ENCODE data around the gene RHOT2.

RHOT2 gene

DNA sequence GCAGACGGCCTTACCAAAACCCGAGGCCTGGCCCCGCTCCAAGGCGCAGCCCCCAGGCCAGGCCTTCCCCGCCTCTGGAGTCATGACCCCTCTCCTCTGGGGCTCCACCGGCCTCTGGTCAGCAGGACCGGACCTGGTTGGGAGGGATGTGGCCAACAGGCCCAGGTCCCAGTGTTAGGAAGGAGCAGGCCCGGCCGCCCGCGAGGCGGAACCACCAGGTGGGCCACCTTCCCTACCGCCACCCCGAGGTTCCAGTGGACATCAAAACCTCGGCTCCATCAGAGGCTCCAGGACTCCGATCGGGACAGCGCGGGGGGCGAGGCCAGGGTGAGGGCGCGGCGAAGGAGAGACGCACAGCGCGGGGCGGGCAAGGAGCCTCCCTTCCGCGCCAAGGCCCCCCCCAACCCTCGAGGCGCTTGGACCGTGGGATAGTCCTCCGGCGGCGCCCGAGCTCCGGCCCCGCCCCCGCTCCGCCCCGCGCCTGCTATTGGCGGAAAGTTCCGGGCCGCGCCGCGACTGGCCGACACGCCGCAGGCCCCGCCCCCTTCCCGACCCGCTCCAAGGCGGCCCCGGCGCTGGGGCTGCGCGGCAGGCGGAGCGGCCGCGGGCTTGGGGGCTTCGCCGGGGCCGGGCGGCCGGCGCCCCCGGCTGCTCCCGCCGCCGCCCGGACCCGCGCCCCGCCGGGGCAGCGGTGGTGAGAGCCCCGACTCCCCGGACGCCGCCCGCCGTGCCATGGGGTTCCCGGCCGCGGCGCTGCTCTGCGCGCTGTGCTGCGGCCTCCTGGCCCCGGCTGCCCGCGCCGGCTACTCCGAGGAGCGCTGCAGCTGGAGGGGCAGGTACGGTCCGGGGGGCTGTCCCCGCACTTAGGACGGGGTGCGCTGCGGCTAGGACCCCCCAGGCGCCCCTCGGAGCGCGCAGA lies 46.9 kb downstream of the RHOT2 start, which contains the start of gene METRN:
Gene METRN (plus strand): TSS at position 561 of the 919 bp plus-strand sequence. CDS start 172 bp downstream, at position 733.
- TF ChIP-seq, protein P1, sequence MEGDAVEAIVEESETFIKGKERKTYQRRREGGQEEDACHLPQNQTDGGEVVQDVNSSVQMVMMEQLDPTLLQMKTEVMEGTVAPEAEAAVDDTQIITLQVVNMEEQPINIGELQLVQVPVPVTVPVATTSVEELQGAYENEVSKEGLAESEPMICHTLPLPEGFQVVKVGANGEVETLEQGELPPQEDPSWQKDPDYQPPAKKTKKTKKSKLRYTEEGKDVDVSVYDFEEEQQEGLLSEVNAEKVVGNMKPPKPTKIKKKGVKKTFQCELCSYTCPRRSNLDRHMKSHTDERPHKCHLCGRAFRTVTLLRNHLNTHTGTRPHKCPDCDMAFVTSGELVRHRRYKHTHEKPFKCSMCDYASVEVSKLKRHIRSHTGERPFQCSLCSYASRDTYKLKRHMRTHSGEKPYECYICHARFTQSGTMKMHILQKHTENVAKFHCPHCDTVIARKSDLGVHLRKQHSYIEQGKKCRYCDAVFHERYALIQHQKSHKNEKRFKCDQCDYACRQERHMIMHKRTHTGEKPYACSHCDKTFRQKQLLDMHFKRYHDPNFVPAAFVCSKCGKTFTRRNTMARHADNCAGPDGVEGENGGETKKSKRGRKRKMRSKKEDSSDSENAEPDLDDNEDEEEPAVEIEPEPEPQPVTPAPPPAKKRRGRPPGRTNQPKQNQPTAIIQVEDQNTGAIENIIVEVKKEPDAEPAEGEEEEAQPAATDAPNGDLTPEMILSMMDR (IDR thresholded peaks at IDR 0.05): no peak

DNA sequence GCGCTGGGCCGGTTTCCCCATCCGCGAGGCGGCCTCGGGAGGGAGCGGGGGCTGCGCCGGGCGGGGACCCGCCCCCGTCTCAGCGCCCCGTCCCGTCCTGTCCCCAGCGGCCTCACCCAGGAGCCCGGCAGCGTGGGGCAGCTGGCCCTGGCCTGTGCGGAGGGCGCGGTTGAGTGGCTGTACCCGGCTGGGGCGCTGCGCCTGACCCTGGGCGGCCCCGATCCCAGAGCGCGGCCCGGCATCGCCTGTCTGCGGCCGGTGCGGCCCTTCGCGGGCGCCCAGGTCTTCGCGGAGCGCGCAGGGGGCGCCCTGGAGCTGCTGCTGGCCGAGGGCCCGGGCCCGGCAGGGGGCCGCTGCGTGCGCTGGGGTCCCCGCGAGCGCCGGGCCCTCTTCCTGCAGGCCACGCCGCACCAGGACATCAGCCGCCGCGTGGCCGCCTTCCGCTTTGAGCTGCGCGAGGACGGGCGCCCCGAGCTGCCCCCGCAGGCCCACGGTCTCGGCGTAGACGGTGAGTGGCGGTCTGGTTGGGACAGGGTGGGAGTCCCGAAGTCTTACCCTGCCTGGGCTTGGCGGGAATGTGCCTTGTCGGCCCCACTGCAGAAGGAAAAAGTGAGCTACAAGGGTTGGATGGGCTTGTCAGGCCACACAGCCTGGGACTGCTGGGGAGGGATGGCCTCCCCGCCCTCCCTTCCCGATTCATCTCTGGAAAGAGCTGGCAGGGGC lies 47.7 kb downstream of the RHOT2 start:
- TF ChIP-seq, protein P1 (IDR thresholded peaks at IDR 0.05): peak; percentile 50

DNA sequence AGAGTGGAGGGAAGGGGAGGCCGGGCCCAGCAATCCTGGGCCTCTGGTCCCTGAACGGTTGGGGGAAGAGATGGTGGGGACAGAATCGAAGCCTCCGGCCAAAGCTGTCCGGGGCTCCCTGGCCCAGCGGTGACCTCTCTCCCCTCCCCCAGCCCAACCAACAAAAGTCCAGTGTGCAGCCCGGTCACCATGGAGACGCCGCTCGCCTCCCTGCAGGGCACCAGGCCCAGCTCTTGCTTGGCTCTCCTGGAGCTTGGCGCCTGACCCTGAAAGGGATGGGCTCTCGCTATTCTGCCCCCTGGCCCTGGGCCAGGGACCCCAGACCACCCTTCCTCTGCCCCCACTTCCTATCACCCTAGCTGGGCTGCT lies 48.3 kb downstream of the RHOT2 start:
- TF ChIP-seq, protein P1 (IDR thresholded peaks at IDR 0.05): no peak

DNA sequence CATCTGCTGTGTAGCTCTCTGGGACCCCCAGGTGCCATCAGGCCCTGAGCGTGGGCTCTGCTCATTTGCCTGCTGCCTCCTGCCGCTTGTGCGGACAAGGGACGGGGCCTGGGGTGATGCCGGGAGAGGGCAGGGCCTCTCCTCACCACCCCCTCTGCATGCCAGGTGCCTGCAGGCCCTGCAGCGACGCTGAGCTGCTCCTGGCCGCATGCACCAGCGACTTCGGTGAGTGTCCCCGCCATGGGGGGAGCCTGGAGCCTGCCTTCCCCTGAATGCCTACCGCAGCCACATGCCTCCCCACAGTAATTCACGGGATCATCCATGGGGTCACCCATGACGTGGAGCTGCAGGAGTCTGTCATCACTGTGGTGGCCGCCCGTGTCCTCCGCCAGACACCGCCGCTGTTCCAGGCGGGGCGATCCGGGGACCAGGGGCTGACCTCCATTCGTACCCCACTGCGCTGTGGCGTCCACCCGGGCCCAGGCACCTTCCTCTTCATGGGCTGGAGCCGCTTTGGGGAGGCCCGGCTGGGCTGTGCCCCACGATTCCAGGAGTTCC lies 48.9 kb downstream of the RHOT2 start:
- TF ChIP-seq, protein P1 (IDR thresholded peaks at IDR 0.05): no peak

DNA sequence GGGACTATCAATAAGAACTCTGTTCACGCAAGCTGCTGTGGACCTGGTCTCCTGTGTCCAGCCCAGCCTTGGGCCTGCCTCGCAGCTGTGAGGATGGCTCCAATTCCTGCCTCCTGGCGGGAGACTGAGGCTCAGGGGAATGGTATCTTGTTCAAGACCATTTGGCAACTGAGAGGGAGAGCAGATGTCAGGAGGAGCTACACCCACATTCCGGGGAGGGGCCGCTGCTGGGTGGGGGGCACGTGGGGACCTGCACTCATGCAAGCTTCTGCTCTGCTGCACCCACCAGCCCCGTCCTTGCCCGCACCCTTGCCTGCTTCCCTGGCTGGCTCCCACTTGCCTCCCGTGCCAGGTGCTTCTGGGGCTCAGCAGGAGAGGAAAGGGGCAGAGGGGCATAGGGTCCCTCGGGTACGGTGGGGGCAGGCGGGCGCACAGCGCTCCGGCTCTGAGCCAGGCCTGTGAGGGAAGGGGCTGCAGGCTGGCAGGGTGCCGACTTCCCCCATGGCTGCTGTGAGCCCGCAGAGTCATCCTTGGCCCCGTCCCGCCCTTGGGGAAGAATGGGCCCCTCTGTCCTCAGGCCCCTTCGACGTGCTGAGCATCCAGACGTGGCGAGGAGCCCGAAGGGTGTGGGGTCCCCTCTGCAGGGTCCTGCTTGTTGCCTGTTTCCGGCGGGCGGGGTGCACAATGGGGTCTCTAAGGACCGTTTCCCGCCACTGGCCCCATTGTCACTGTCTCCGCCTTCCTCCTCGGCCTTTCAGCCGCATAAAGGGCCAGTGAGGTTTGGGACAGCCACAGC lies 49.7 kb downstream of the RHOT2 start:
- TF ChIP-seq, protein P1 (IDR thresholded peaks at IDR 0.05): no peak

DNA sequence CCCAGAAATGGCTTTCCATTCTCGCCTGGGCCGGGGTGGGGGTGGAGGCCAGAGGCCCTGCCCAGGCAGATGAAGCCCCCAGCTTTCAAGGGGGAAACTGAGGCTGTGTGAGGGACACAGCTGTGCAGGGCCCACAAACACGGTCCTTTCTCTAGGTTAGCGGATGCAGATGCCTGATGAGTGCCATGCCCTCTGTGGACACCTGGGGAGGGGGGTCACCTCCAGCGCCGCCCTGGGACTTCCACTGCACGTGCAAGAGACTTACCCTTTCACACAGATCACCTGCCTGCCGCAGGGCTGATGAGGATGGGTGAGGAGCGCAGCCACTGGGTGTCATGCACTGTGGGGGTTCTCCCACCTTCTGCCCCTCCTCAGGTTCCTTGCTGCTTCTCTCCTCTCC lies 50.5 kb downstream of the RHOT2 start:
- TF ChIP-seq, protein P1 (IDR thresholded peaks at IDR 0.05): no peak

DNA sequence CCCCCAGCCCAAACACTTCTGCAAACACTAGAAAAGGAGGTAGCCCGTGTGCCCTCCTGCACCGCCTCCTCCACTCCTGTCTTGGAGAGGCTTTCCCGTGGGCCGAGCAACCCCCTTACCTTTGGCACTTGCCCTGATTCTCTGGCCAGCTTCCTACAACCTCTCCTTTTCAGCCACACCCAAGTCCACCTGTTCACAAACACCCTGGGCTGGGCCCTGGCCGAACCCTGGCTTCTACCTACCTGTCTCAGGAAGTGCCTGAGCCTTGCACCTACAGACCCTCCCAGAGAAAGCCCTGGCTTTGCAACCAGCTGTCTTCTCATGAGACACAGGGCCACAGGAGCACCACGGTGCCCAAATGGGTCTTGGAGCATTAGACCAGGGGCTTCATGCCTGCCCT lies 51.0 kb downstream of the RHOT2 start:
- TF ChIP-seq, protein P1 (IDR thresholded peaks at IDR 0.05): no peak
